ENCODE data around the gene RALA. TPM values are rescaled to one million over a fixed set of nuclear protein-coding genes. Genes with fewer than 3 reads are reported as not detected.

RALA gene
- total and polyA plus RNA-seq, 2 of the 13 experiments (the other 11 are each of a cell fraction or from before 2014, with no cell fraction given), result 11.8 to 19.5 TPM

- TF ChIP-seq PRDM10 (CRISPR knock-in tag; IDR thresholded peaks at IDR 0.05; ENCODE audit: low read depth) (no peak), ELF4 (CRISPR knock-in tag; IDR thresholded peaks at IDR 0.05; ENCODE audit: borderline replicate concordance) (no peak), NCOA5 (CRISPR knock-in tag; IDR thresholded peaks at IDR 0.05) (no peak), HOMEZ (CRISPR knock-in tag; IDR thresholded peaks at IDR 0.05; ENCODE audit: low read depth) (no peak), STAT5B (CRISPR knock-in tag; IDR thresholded peaks at IDR 0.05) (no peak), LBX2 (CRISPR knock-in tag; IDR thresholded peaks at IDR 0.05; ENCODE audit: borderline replicate concordance) (no peak), ZNF441 (CRISPR knock-in tag; IDR thresholded peaks at IDR 0.05; ENCODE audit: borderline replicate concordance) (no peak), ZNF781 (CRISPR knock-in tag; IDR thresholded peaks at IDR 0.05; ENCODE audit: borderline replicate concordance, not compliant biosample characterization) (no peak), ZBTB39 (CRISPR knock-in tag; IDR thresholded peaks at IDR 0.05) (no peak), MIER2 (CRISPR knock-in tag; IDR thresholded peaks at IDR 0.05) (no peak), NR1H2 (CRISPR knock-in tag; IDR thresholded peaks at IDR 0.05; ENCODE audit: borderline replicate concordance, low read depth) (no peak), ZNF263 (CRISPR knock-in tag; IDR thresholded peaks at IDR 0.05) (no peak)
Observed at GRCh38 chr7:39605087-39605486, 18.3 kb upstream of the RALA start (continued).
